Measurements from ENCODE around the gene WIZ. TPM values are rescaled to one million over a fixed set of nuclear protein-coding genes. Genes with fewer than 3 reads are reported as not detected.

The WIZ gene
- total and polyA plus RNA-seq, 9 of the 15 experiments (the other 6 are each of a cell fraction or from before 2014, with no cell fraction given), result 0.06 to 37.5 (median 4.8) TPM

DNA sequence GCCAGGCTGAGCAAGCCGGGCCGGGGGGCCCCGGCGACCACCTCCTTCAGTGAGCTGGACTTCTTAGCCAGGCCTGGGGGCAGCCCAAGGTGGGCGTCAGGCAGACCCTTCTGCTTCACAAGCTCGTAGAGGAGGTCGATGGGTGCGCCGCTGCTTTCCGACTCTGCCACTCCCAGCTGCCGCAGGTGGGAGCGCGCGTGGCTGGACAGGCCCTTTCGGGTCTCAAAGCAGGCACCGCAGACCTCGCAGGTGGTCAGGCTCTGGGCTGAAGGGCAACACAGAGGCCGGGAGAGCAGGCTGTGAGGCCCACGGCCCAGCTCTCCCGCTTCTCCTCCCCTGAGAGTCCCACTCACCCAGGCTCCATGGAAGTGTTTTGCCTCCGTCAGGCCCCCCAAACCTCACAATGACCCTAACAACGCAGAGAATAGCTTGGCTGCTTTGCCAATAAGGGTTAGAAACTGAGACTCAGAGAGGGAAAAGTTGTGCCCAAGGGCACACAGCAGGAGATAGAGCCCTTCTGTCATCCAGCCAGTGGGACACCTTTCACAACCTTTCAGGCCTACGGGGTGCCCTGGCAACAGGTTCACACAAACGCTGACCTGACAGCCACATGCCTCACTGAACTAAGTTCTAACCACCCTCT lies 19.8 kb downstream of the WIZ start:
- H3K79me2 ChIP-seq (ENCODE audit: control insufficient read depth, insufficient read depth, low read length), result peaks cover 44% of the 10 kb centered on the region
- no peaks in the 10 kb centered on the region for H3K9me3 ChIP-seq (replicated peaks; ENCODE audit: control insufficient read depth, insufficient read depth, low read depth, low read length)
- FAIRE-seq, result no peak
- H3K36me3 ChIP-seq (ENCODE audit: control insufficient read depth, insufficient read depth, low read length), result peaks cover 60% of the 10 kb centered on the region
- in situ Hi-C loops (cut with MboI), result no loop called here
- no peak for ATAC-seq
- TF ChIP-seq FOXP1 (CRISPR knock-in tag; IDR thresholded peaks at IDR 0.05) (no peak), RBFOX2 (IDR thresholded peaks at IDR 0.05; ENCODE audit: low read depth, low read length) (peak; percentile 49; the same call in 1 of the 2 replicates)
- TF ChIP-seq, protein P1, sequence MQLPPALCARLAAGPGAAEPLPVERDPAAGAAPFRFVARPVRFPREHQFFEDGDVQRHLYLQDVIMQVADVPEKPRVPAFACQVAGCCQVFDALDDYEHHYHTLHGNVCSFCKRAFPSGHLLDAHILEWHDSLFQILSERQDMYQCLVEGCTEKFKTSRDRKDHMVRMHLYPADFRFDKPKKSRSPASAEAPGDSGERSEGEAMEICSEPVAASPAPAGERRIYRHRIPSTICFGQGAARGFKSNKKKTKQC (CRISPR knock-in tag; IDR thresholded peaks at IDR 0.05), result no peak
- WGBS (ENCODE audit: insufficient coverage, low coverage, missing lambda C conversion rate), result 94% methylated on average over 21 of the region's 24 CpGs
- BruUV-seq (replicated peaks), result no TSS peak
- peak overlapping the region in 1 of 2 experiments; percentile 99; a peak in 2 of 4 replicates for H3K9ac ChIP-seq (ENCODE audit: insufficient read depth in 1 of 2, low read depth in 2 of 2, low read length in 2 of 2)
- H3K27me3 ChIP-seq (ENCODE audit: control insufficient read depth in 2 of 2, insufficient read depth in 2 of 2, low read length in 2 of 2), result no peaks in the 10 kb centered on the region
- no peaks in the 10 kb centered on the region for H4K20me1 ChIP-seq (replicated peaks; ENCODE audit: control insufficient read depth, insufficient read depth, low read length)
- no peak overlapping the region for H3K4me2 ChIP-seq (ENCODE audit: insufficient read depth, low read length)
- no peak overlapping the region for H3K27ac ChIP-seq (ENCODE audit: extremely low read depth, low read depth, low read length)
- DNase-seq (ENCODE audit: extremely low read depth in 1 of 4, low spot score in 3 of 4), result no peak
- CTCF ChIA-PET (ENCODE audit: low intra/inter-chr PET ratio), result no interaction called here
- peaks cover 8 to 48% of the 10 kb centered on the region in 2 experiments; a peak in 4 of 5 replicates for H3K4me1 ChIP-seq (replicated peaks in 1 of 2; ENCODE audit: control insufficient read depth in 2 of 2, insufficient read depth in 2 of 2, low read length in 2 of 2)
- no peak overlapping the region for H3K4me3 ChIP-seq
- no peak overlapping the region for H2AFZ ChIP-seq (ENCODE audit: low read depth, low read length)
- peaks cover 5% of the 10 kb centered on the region for H3K9me1 ChIP-seq (ENCODE audit: control insufficient read depth, insufficient read depth, low read length)
- POLR2A ChIA-PET, result interaction anchor here (1.3 to 4.0 kb wide), 2 partner anchors 11 to 51 kb away, joined by 4 to 54 read pairs; partner anchors contain the start of genes AKAP8 and AKAP8L
- intact Hi-C loops (cut with micrococcal nuclease), result no loop called here

All from K562 (cell line).